Osteoblast (primary cell): Measurements from ENCODE around the gene CALCR. TPM values are rescaled to one million over a fixed set of nuclear protein-coding genes. Genes with fewer than 3 reads are reported as not detected.

ENCODE experiments used
- DNase-seq: peaks from one replicate; pipeline ENCODE4 v3.0.0; 2011; ENCODE audit warnings: low spot score, mixed read lengths; ENCODE audit not compliant: insufficient read length; ENCODE audit errors: missing footprints
- H2AFZ ChIP-seq: 2 replicates; pipeline ENCODE4 v1.6.0; 2011; ENCODE audit warnings: mild to moderate bottlenecking, low read length
- H3K27ac ChIP-seq: 2 replicates; pipeline ENCODE4 v1.5.1; 2011; ENCODE audit warnings: mild to moderate bottlenecking, low read depth, low read length, moderate library complexity
- H3K27me3 ChIP-seq: 2 replicates; pipeline ENCODE4 v1.6.0; 2012; ENCODE audit warnings: mild to moderate bottlenecking, control low read depth, inconsistent platforms, low read length, moderate library complexity; ENCODE audit not compliant: insufficient read depth
- H3K36me3 ChIP-seq: 2 replicates; pipeline ENCODE4 v1.5.1; 2011; ENCODE audit warnings: mild to moderate bottlenecking, low read length, control low read depth, moderate library complexity; ENCODE audit not compliant: insufficient read depth
- H3K4me1 ChIP-seq: 2 replicates; pipeline ENCODE4 v1.5.1; 2011; ENCODE audit warnings: mild to moderate bottlenecking, low read length, control low read depth, moderate library complexity; ENCODE audit not compliant: insufficient read depth
- H3K4me2 ChIP-seq: 2 replicates; pipeline ENCODE4 v1.6.0; 2011; ENCODE audit warnings: mild to moderate bottlenecking, low read length; ENCODE audit not compliant: insufficient read depth
- H3K4me3 ChIP-seq: fragments of 200-600 bp; sonication (generic); 3 replicates; pipeline ENCODE4 v1.5.1; 2012; ENCODE audit warnings: mild to moderate bottlenecking, low read length, inconsistent platforms; ENCODE audit not compliant: insufficient read depth
- H3K79me2 ChIP-seq: 2 replicates; pipeline ENCODE4 v1.6.0; 2012; ENCODE audit warnings: mild to moderate bottlenecking, low read length, control low read depth, inconsistent platforms; ENCODE audit not compliant: insufficient read depth
- H3K9me3 ChIP-seq: 2 replicates; pipeline ENCODE4 v1.5.1; 2011; ENCODE audit warnings: low read depth, low read length, control low read depth
- H4K20me1 ChIP-seq: 2 replicates; pipeline ENCODE4 v1.6.0; 2012; ENCODE audit warnings: mild to moderate bottlenecking, low read length, control low read depth; ENCODE audit not compliant: insufficient read depth
- small RNA-seq: library from RNA; depleted of rRNA; stranded (forward); fragments of <200 nt; gene quantifications from one replicate; pipeline ENCODE3, GENCODE V24; 2012
- total RNA-seq: library from RNA; depleted of rRNA; stranded (reverse); fragments of >200 nt; gene quantifications from 2 replicates; pipeline ENCODE4 v1.2.3, GENCODE V29; 2012
- TF ChIP-seq, protein P1 (sequence below): IDR thresholded peaks from 2 replicates; pipeline ENCODE4 v1.5.1; 2011; ENCODE audit warnings: mild to moderate bottlenecking, low read depth, low read length, moderate library complexity; ENCODE audit errors: extremely low read depth

CALCR gene
- total RNA-seq, 1 donor, result not detected

DNA sequence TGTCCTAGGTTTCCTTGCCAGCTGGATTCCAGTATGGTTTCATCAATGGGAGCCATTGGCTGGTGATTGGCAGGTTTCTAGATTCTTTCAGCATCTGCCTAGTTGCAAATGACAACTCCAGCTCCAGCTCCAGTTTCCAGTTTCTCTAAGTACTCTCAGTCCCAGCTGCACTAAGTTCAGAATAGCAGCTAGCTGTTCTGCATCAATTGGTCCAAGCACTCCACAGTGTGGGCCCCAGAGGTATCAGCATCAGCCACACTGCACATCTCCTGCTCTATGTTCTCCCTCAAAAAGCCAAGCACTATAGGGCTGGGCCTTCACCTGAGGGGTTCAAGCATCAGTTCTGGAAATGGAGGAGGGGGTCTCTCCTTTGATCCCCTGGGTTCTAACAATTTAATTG, 198.9 kb downstream of the CALCR start:
- no peaks in the 10 kb centered on the region for H4K20me1 ChIP-seq
- no peaks in the 10 kb centered on the region for H3K36me3 ChIP-seq
- TF ChIP-seq, protein P1, sequence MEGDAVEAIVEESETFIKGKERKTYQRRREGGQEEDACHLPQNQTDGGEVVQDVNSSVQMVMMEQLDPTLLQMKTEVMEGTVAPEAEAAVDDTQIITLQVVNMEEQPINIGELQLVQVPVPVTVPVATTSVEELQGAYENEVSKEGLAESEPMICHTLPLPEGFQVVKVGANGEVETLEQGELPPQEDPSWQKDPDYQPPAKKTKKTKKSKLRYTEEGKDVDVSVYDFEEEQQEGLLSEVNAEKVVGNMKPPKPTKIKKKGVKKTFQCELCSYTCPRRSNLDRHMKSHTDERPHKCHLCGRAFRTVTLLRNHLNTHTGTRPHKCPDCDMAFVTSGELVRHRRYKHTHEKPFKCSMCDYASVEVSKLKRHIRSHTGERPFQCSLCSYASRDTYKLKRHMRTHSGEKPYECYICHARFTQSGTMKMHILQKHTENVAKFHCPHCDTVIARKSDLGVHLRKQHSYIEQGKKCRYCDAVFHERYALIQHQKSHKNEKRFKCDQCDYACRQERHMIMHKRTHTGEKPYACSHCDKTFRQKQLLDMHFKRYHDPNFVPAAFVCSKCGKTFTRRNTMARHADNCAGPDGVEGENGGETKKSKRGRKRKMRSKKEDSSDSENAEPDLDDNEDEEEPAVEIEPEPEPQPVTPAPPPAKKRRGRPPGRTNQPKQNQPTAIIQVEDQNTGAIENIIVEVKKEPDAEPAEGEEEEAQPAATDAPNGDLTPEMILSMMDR, result peak; percentile 22
- H3K9me3 ChIP-seq, result no peaks in the 10 kb centered on the region
- no peaks in the 10 kb centered on the region for H3K4me1 ChIP-seq
- H3K4me3 ChIP-seq, result no peak overlapping the region
- no peak overlapping the region for H2AFZ ChIP-seq
- H3K4me2 ChIP-seq, result no peak overlapping the region
- H3K79me2 ChIP-seq, result no peaks in the 10 kb centered on the region
- DNase-seq, result no peak
- peaks cover 11% of the 10 kb centered on the region for H3K27me3 ChIP-seq
- H3K27ac ChIP-seq, result no peak overlapping the region

Small RNA genes within 50 kb of the gene (small RNA-seq; reads per million reads assigned to genes)
- gene MIR489 (not detected), gene MIR653 (not detected)
